ENCODE data around the gene AMN.

The AMN gene

GRCh38 chr14:102902523-102903247 is 19.8 kb upstream of the AMN start:
- no peak for TF ChIP-seq CTCF (conservative IDR thresholded peaks at IDR 0.05; ENCODE audit: low read depth)
- CTCF ChIA-PET: no interaction called here
- no peak overlapping the region for H3K27ac ChIP-seq
- DNase-seq (ENCODE audit: low spot score): no peak
- POLR2A ChIA-PET (ENCODE audit: low non-redundant PET): no interaction called here

- no peak for TF ChIP-seq CTCF (conservative IDR thresholded peaks at IDR 0.05; ENCODE audit: low read depth)
- CTCF ChIA-PET: no interaction called here
- POLR2A ChIA-PET (ENCODE audit: low non-redundant PET): no interaction called here
- H3K27ac ChIP-seq: no peak overlapping the region
- DNase-seq (ENCODE audit: low spot score): no peak
Observed at GRCh38 chr14:102903248-102903888, 19.1 kb upstream of the AMN start.

GRCh38 chr14:102903889-102904512 is 18.5 kb upstream of the AMN start:
- TF ChIP-seq CTCF (conservative IDR thresholded peaks at IDR 0.05; ENCODE audit: low read depth): no peak
- POLR2A ChIA-PET (ENCODE audit: low non-redundant PET): no interaction called here

GRCh38 chr14:102905116-102906108 is 17.1 kb upstream of the AMN start:
- ChIA-PET CTCF (interaction anchor here (0.6 kb wide), 2 partner anchors 329 to 1818 kb away, joined by 3 read pairs; no protein-coding TSS in a partner anchor), POLR2A (ENCODE audit: low non-redundant PET) (no interaction called here)
- no peak overlapping the region for H3K27ac ChIP-seq
- no peak for TF ChIP-seq CTCF (conservative IDR thresholded peaks at IDR 0.05; ENCODE audit: low read depth)
- DNase-seq (ENCODE audit: low spot score): no peak

More at GRCh38 chr14:102903889-102904512, 18.5 kb upstream of the AMN start:
- H3K27ac ChIP-seq: no peak overlapping the region
- CTCF ChIA-PET: no interaction called here
- no peak for DNase-seq (ENCODE audit: low spot score)

DNA sequence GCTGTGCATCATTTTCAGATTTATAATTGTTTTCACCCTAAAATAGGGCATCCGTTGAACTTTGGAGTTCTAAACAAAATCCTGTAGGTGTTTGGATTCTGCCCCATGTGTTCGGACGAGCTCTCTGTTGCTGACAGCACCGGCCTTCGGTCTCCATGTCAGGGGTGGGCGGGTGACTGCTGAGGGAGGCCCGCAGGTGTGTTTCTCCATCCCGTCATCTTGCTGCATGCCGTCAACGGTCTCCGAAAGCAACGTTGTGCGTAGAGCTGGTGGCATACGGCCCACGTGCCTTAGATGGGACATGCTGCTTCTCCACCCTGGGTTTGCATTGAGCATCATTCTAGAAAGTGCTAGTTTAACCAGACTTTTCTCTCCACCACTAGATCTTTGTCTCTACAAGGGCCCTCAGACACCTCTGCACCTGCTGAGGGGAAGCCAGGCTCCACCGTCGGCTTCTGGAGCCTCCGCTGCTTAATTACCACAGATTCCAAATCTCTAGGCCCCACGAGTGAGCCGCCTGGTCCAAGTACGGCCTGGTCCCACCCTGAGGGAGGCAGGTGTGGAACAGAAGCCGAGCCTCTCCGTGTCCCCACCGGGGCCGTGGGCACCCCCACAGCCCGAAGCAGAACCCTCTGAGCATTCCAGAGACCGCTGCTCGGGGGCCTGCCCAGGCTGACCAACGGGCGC is 15.7 kb upstream of the AMN start:
- no peak overlapping the region for H3K27ac ChIP-seq
- no peak for DNase-seq (ENCODE audit: low spot score)
- TF ChIP-seq CTCF (conservative IDR thresholded peaks at IDR 0.05; ENCODE audit: low read depth): no peak
- POLR2A ChIA-PET (ENCODE audit: low non-redundant PET): no interaction called here
- CTCF ChIA-PET: no interaction called here

Data from RWPE1 (cell line).